ENCODE data around the gene GALNT10. TPM values are rescaled to one million over a fixed set of nuclear protein-coding genes. Genes with fewer than 3 reads are reported as not detected.

Gene GALNT10
- total RNA-seq, 4 donors from 2014 or later, result 35.9 to 59.4 (median 46.8) TPM

DNA sequence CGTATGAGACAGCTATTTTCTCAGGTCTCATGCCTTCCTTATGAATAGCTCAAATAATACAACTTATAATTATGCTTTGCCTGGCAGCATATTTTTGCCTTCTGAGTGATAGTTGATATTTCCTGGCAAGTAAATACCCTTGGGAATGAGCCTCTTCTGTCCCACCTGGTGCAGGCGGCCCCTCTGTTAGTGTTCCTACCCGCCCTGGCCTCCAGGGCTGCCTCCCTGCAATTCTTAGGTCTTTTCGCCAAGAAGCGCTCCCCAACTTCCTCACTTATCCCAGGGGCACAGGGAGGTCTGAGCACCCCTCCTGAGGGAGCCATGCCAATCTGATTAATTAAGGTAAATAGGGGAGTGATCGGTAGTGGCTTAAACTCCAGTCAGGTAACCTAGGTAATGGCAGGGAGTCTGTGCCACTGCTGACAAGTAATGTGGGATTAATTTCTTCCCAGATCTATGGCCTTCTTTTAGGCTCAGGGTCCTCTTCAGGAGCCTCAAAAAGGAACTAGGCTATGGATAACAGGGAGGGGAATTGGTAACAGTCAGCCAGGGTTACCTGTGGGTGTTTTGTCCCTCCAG is 81.5 kb downstream of the GALNT10 start:
- no peaks in the 10 kb centered on the region for H3K9me3 ChIP-seq
- H3K4me3 ChIP-seq, result no peak overlapping the region
- no peak for TF ChIP-seq POLR2A (IDR thresholded peaks at IDR 0.05)
- TF ChIP-seq, protein P1, sequence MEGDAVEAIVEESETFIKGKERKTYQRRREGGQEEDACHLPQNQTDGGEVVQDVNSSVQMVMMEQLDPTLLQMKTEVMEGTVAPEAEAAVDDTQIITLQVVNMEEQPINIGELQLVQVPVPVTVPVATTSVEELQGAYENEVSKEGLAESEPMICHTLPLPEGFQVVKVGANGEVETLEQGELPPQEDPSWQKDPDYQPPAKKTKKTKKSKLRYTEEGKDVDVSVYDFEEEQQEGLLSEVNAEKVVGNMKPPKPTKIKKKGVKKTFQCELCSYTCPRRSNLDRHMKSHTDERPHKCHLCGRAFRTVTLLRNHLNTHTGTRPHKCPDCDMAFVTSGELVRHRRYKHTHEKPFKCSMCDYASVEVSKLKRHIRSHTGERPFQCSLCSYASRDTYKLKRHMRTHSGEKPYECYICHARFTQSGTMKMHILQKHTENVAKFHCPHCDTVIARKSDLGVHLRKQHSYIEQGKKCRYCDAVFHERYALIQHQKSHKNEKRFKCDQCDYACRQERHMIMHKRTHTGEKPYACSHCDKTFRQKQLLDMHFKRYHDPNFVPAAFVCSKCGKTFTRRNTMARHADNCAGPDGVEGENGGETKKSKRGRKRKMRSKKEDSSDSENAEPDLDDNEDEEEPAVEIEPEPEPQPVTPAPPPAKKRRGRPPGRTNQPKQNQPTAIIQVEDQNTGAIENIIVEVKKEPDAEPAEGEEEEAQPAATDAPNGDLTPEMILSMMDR (IDR thresholded peaks at IDR 0.05), result no peak
- peak overlapping the region in 1 of 4 donors; percentile 44 for H3K27ac ChIP-seq
- peaks cover 0 to 19% (median 8%) of the 10 kb centered on the region in 4 donors for H3K4me1 ChIP-seq
- no peaks in the 10 kb centered on the region for H3K27me3 ChIP-seq
- H3K36me3 ChIP-seq, result no peaks in the 10 kb centered on the region
- no peak for DNase-seq

DNA sequence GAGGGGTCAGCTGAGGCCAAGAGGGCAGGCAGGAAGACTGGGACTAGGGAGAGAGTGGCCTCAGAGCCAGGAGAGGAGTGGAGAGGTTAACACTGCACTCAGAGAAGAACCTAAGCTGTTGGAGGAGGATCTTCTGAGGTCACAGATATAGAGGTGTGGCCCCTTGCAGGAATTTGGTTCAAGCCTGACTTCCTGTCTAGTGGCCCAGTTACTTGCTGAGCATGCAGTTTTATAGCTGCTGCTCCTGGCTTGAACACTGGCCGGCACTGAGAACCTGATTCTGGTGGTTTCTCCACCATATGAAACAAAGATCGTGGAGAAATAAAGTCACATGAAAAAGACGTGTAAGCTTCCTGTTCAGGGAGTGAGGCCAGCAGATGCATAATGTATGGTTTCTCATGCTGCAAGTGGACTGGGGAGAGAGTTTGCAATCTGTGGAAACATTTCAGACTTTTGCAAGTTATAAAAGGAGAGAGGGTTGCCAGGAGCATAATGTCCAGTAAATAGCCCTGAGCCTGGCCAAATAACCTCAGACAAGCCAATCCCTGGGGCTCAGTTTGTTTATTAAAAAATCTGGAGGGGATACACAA is 82.6 kb downstream of the GALNT10 start:
- Histone ChIP-seq H3K4me3 (no peak overlapping the region), H3K9me3 (no peaks in the 10 kb centered on the region), H3K4me1 (peaks cover 0 to 27% (median 8%) of the 10 kb centered on the region in 4 donors), H3K27me3 (no peaks in the 10 kb centered on the region), H3K27ac (peak overlapping the region in 2 of 4 donors; percentile 20 to 44), H3K36me3 (no peaks in the 10 kb centered on the region)
- no peak for TF ChIP-seq POLR2A (IDR thresholded peaks at IDR 0.05)
- TF ChIP-seq, protein P1 (IDR thresholded peaks at IDR 0.05), result no peak
- DNase-seq, result peak in 1 of 3 donors; percentile 58

DNA sequence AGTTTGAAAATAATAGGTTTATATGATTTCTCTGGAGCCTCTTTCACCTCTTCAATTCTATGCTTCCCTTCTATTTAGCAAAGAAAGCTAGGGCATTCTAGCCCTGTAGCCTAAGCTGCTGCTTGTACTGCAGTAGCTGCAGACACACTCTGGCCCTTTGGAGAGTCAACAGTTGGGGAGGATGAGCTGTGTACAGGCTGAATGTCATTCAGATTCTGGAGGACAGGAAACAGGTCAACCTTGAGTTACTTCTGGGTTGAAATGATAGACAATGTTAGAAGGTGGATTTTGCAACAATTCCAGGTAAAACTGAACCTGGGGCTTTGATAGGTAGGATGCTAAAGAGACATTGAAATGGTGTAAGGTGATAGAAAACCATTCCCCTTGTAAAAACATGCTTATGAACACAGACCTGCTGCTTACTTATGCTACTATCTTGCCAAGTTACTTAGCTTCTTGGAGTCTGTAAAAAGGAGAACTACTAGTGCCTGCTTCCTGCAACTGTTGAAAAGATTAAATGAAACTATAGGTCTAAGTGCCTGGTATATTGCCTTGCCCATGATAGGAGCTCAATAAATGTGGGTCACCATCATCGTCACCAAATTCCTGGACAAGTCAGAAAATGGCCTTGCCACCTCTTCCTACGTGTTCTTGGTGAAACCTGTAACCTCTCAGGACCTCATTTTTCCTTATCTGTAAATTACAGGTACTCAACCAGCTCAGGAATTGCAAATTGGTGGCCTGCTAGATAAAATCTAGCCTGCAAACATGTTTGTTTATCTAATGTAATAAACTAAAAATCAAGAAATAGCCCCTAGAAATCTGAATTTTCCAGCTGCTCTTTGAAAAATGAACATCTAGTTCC is 83.7 kb downstream of the GALNT10 start:
- DNase-seq, result no peak
- TF ChIP-seq, protein P1 (IDR thresholded peaks at IDR 0.05), result no peak
- no peak for TF ChIP-seq POLR2A (IDR thresholded peaks at IDR 0.05)
- Histone ChIP-seq H3K27ac (no peak overlapping the region), H3K36me3 (no peaks in the 10 kb centered on the region), H3K9me3 (no peaks in the 10 kb centered on the region), H3K4me1 (peaks cover 0 to 27% (median 8%) of the 10 kb centered on the region in 4 donors), H3K4me3 (no peak overlapping the region), H3K27me3 (no peaks in the 10 kb centered on the region)

DNA sequence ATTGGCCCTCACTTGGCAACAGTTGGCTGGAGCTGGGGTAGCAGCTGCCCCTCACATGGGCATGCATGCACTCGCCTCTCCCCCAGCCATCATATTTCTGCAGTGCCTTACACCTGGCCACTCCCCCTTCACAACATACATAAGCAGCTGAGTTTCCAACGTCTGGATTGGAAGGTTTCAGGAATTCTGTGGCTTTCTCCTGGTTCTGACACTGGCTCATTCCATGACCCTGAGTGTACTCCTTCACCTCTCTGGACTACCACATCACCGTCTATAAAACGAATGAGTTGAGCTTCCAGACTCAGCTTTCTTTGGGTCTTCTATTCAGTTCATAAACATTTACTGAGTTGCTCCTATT is 84.3 kb downstream of the GALNT10 start:
- Histone ChIP-seq H3K27me3 (no peaks in the 10 kb centered on the region), H3K9me3 (no peaks in the 10 kb centered on the region), H3K27ac (no peak overlapping the region), H3K36me3 (no peaks in the 10 kb centered on the region), H3K4me3 (no peak overlapping the region), H3K4me1 (peaks cover 0 to 27% (median 8%) of the 10 kb centered on the region in 4 donors)
- no peak for DNase-seq
- TF ChIP-seq, protein P1 (IDR thresholded peaks at IDR 0.05), result no peak
- TF ChIP-seq POLR2A (IDR thresholded peaks at IDR 0.05), result no peak

DNA sequence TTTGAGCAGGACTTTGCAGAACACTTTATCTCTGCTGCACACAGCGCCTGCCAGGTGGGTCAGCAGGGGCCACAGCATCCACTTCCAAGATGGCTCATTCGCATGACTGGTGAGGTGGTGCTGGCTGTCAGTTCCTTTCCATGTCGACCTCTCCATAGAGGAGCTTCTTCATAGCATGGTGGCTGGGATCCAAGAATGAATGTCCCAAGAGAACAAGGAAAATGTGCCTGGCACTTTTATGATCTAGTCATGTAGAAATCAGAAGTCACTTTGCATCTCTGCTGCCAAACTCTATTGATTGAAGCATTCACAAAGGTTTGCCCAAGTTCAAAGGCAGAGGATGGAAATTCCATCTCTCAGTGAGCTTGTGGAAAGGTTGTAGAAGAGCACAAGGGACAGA is 85.0 kb downstream of the GALNT10 start:
- Histone ChIP-seq H3K9me3 (no peaks in the 10 kb centered on the region), H3K27ac (no peak overlapping the region), H3K4me3 (no peak overlapping the region), H3K36me3 (no peaks in the 10 kb centered on the region), H3K4me1 (peaks cover 0 to 27% (median 8%) of the 10 kb centered on the region in 4 donors), H3K27me3 (no peaks in the 10 kb centered on the region)
- no peak for DNase-seq
- TF ChIP-seq POLR2A (IDR thresholded peaks at IDR 0.05), result no peak
